ENCODE data around the gene ZNF418.
"Not testable (repeated sequence)": the region's sequence is repeated elsewhere in the genome, so short reads cannot be mapped to it uniquely, and the experiment has no call there.

The ZNF418 gene

GRCh38 chr19:57890706-57891105, 44.5 kb downstream of the ZNF418 start:
- in situ Hi-C loops (cut with MboI; ENCODE audit: low sequenced_read_pairs) = not testable (repeated sequence)

DNA sequence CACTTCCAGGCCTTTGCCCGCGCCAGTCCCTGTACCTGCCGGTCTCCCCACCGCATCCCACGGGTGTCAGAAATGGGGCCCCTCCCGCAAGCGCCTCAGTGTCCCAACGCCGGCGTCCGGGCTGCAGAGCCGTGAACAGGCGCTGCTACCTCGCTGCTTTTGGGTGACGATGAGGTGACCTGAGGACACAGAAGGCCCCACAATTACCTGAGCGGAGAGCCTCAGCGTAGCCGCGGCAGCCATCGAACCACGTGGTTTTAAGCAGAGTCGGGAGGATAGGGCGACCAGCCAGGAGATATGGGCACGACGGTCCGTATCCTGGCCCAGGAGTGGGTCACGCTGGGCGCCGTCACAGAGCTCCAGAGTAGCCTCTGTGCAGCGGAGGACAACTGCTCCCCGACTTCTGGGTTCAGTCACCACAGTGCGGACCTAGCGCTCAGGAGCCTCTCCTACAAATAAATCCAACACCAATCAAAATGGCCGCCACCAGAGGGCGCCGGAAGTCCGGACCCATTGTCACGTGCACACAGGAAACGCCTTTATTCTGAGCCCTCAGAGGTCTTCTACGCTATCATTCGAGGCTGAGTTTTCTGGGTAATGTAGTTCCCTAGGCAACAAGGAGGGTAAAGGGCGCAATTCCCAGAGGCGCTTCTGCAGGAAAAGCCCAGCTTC, 46.5 kb downstream of the ZNF418 start, which contains the start of gene ZNF814:
TSS of gene ZNF814 (minus strand) at position 478 of the 672 bp plus-strand sequence. CDS start at position 243, 235 bp downstream.
- in situ Hi-C loops (cut with MboI; ENCODE audit: low sequenced_read_pairs) = no loop called here

- in situ Hi-C loops (cut with MboI; ENCODE audit: low sequenced_read_pairs) = no loop called here
Observed at GRCh38 chr19:57888107-57888559, 47.1 kb downstream of the ZNF418 start.

DNA sequence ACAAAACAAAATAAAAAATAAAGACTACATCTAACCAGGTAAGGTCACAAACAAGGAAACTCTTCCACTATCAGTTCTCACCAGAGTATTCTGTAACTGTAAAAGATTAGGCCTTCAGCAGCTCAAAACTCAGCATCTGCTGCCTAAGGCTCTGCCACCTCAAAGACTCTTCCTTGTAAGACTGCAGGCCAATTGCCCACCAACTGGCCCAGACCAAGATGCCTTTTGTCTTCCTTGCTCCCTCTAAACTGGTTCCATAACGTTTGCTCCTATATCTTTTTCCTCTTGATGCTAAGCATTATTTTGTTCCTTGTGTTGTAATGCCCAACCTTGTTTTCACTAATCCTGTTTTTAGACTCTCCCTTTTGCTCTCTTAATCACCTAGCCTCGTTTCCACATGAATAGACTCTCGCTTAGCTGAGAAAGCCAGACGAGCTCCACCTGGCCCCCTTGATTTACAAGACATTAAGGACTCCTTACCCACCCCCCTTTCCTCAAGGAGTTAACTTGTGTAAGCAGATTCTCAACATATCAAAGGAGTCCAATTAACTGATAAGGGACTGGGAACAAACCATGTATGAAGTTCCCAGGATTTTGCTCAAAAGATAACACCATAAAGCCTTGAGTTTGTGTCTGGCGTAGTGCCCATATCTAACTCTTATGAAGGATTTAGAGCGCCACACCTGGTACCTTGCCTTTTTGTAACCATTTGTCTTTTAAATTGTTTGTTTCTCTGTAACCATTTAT, 47.8 kb downstream of the ZNF418 start:
- in situ Hi-C loops (cut with MboI; ENCODE audit: low sequenced_read_pairs) = no loop called here

DNA sequence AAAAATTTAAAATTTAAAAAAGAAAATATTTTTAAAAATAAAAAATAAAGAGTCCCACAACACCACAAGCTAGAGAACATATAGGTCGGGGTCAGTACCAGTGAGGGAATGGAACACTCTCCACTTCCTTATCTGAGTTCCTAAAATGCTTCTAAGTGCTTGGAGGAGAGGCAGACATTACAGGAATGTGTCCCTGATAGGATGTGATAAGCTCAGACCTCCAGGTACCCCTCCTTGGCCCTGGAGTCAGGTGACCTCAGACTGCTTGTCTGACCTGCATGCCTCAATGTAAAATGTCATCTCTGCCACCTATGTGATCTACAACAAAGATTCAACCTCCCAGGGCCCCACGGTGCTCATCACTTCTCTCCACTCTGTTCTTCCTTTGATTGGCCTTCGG, 49.2 kb downstream of the ZNF418 start:
- in situ Hi-C loops (cut with MboI; ENCODE audit: low sequenced_read_pairs) = no loop called here

GRCh38 chr19:57873883-57874799, 61.1 kb downstream of the ZNF418 start:
- in situ Hi-C loops (cut with MboI; ENCODE audit: low sequenced_read_pairs) = not testable (repeated sequence)

GRCh38 chr19:57872450-57872849, 62.8 kb downstream of the ZNF418 start:
- in situ Hi-C loops (cut with MboI; ENCODE audit: low sequenced_read_pairs) = no loop called here

Data from HL-60/S4 (cell line).